H4 (cell line): ENCODE data around the gene COX10. TPM values are rescaled to one million over a fixed set of nuclear protein-coding genes. Genes with fewer than 3 reads are reported as not detected.
"Not testable (repeated sequence)": the region's sequence is repeated elsewhere in the genome, so short reads cannot be mapped to it uniquely, and the experiment has no call there.

Source experiments
- DNase-seq: peaks from one replicate; pipeline ENCODE4 v3.0.0-alpha.2; 2015; ENCODE audit warnings: low spot score
- total RNA-seq: library from RNA; depleted of rRNA; stranded (reverse); fragments of >200 nt; shearing (Covaris generic); gene quantifications from 2 replicates; pipeline ENCODE4 v1.2.3, GENCODE V29; 2014

COX10 gene
- total RNA-seq, 1 experiment from 2014 or later: 25.0 TPM

DNA sequence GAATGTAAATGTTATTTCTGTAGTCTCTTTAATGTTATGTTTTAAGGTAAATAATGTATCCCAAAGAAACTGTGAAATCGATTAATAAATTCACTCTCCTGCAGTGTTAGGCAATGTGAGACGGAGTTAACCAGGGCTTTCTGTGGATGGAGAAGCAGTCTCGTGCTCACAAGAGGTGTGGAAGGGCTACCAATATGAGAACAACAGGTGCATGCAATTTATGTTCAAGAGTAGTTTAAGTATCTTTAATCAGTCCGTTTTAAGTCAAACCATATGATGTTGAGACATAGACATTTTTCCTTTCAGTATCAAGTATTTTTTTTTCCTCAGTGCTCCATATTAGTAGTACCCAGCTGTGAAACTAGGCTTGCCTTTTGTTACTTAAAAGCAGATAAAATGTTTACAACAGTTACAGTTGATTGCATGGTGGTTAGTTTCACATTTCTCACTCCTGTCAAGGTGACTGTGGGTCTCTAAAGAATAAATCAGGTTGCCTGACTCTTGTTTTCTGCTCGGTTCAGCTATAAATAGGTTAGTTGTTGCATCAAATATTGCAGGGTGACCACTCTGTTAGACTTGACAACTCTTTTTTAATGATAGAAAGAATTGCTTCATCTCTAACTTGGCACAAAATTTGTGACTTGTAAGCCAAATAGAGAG lies 54.4 kb downstream of the COX10 start:
- no peak for DNase-seq

GRCh38 chr17:14124854-14125253 lies 55.5 kb downstream of the COX10 start:
- no peak for DNase-seq

GRCh38 chr17:14125518-14126137 lies 56.3 kb downstream of the COX10 start:
- no peak for DNase-seq

GRCh38 chr17:14133104-14133503 lies 63.8 kb downstream of the COX10 start:
- DNase-seq: no peak

DNA sequence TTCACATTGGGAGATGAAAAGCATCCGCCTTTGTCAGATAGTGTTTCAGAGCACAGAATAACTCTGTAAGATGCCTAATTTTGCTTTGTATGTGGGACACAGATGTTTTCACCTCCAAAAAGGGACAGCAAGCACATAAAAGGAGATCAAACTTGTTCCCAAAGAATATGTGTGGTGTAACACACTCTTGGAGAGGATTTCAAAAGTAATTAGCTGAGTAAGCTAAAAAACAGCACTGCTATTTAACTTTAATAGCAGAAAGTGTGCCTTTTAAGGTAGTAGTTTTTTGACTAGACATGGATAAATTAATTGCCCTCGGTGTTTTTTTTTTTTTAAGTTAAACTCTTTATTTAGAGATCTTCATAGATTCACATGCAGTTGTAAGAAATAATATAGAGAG lies 65.2 kb downstream of the COX10 start:
- DNase-seq: no peak

DNA sequence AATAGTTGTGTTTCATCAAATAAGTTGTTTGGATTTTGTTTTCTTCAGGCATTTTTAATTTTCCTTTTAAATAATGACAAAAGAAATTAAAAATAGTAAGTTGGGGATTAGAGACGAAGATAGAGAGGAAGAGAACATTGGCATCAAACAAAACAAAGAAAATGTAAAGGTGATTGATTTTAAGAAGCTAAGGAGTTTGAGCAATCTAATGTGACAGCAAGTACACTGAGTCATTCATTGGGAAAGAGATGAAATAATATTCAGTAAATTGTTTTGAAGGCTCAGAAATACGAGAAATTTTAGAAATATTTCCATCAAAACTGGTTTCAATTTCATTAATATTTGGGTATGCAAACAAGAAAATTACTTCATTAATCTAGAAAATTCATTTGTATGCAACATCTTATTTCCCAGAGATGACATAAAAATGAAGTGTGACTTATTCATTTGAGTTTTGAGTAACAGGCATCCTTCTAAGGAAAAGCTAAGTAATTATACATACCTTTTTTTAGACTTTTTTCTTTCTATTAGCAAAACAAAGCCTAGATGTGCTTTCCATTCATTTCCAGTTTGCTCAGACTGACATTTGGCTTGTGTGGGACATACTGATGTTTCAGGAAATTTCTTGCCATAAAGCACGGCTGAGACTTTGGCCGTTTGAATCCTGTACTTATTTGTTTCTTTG lies 66.7 kb downstream of the COX10 start:
- DNase-seq: no peak

GRCh38 chr17:14138649-14139048 lies 69.3 kb downstream of the COX10 start:
- no peak for DNase-seq

GRCh38 chr17:14143688-14144087 lies 74.4 kb downstream of the COX10 start:
- DNase-seq: no peak

DNA sequence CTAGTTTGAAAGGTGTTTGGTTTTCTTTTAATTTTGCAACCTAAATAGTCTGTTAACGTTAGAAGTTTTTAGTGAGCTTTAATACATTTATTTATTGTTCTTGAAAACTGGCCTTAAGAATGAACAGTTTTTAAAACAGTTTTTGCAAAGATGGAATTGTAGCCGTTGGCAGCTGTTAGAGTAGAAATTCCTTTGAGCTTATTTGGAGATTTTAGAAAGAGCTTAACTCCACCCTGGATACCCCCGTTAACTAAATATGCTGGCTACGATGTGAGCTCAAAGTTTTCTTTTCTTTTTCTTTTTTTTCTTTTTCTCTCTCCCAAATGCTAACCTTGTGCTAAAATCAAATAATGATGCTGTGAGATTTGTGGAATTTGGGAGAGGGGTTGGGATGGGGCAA lies 75.2 kb downstream of the COX10 start:
- no peak for DNase-seq

DNA sequence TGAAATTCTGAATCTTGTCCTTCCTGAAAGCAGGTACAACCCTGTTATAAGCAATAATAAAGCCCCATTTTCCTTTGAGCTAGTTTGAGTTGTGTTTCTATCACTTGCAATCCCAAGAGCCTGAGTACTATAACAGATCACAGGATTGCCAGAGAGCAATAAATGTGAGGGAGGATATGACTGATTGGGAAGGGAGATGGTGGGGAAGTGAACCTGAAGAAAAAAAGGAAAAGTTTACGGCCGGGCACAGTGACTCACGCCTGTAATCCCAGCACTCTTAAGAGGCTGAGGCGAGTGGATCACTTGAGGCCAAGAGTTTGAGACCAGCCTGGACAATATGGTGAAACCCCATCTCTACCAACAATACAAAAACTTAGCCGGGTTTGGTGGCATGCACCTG lies 80.4 kb downstream of the COX10 start:
- DNase-seq: no peak

DNA sequence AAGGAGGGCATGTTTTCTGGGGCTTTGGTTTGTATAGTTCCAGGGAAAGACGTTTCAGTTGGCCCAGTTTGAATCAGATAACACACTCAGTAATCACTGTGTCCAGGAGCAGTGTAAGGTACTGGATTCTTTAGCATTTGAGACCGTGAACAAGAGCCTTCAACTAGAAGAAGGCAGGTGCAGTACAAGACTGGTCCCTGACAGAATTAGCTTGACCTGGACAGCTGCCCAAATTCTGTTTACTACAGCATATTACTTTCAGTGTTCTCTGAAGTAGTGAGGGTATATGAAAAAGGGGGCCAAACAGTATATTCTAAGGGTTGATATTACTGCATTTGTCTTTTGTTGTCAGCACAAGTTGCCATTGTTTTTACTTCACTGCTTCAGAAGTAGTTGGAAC lies 81.3 kb downstream of the COX10 start:
- no peak for DNase-seq

DNA sequence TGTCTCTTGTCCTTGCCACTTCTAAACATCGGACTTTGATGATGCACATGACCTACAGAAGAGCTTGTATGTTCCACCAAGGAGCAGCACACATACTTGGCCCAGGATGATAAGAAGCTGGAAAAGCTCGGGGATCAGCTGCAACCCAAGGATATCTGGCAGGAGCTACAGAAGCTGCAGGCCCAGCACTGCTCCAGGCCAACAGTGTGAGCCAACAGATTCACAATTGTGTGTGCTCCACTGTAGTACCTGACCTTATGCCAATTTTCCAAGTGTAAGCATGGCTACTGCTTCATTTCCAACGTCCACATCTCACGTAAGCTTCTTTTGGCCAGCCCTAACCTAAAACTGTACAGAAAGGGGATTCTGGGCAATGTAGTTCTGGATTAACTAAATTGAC lies 83.4 kb downstream of the COX10 start:
- DNase-seq: no peak

- DNase-seq: no peak
Measured at GRCh38 chr17:14153374-14153773, 84.1 kb downstream of the COX10 start.

- peak; percentile 85 for DNase-seq
Measured at GRCh38 chr17:14156689-14157088, 87.4 kb downstream of the COX10 start.

GRCh38 chr17:14157822-14158221 lies 88.5 kb downstream of the COX10 start:
- no peak for DNase-seq

GRCh38 chr17:14158707-14159106 lies 89.4 kb downstream of the COX10 start:
- no peak for DNase-seq

DNA sequence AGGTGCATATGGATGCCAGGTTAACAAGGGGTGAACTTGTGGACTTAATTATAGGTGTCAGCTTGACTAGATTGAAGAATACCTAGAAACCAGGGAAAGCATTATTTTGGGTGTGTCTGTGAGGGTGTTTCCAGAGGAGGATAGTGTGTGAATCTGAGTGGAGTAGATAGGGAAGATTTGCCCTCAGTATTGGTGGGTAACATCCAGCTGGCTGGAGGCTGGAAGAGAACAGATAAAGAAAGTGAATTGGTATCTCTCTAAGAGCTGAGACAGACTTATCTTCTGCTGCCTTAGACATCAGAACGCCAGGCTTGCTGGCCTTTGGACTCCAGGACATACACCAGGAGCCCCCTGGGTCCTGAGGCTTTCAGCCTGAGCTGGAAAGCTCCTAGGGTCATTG lies 92.1 kb downstream of the COX10 start:
- DNase-seq: no peak

GRCh38 chr17:14165616-14166015 lies 96.3 kb downstream of the COX10 start:
- no peak for DNase-seq

DNA sequence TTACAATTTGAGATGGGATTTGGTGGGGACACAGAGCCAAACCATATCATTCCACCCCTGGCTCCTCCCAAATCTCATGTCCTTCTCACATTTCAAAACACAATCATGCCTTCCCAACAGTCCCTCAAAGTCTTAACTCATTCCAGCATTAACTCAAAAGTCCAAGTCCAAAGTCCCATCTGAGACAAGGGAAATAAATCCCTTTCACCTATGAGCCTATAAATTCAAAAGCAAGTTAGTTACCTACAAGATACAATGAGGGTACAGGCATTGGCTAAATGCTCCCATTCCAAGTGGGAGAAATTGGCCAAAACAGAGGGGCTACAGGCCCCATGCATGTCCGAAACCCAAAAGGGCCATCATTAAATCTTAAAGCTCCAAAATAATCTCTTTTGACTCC lies 98.5 kb downstream of the COX10 start:
- DNase-seq: not testable (repeated sequence)

GRCh38 chr17:14168582-14168981 lies 99.3 kb downstream of the COX10 start:
- DNase-seq: no peak

GRCh38 chr17:14169287-14169686 lies 100.0 kb downstream of the COX10 start:
- DNase-seq: no peak

DNA sequence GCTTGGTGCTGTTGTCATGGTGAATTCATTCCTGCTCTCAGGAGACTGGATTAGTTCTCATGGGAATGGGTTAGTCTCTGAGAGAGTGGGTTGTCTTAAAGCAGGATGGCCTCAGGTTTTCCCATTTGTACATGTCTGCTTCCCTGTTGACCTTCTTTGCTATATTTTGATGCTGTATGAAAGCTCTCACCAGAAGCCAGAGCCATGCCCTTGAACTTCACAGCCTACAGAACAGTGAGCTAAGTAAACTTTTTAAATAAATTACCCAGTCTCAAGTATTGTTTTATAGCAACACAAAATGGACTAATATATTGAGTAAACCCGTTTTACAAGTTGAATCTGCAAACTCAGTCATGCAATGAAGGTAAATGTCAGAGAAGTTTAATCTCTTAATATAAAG lies 100.6 kb downstream of the COX10 start:
- no peak for DNase-seq

- DNase-seq: peak; percentile 15
Measured at GRCh38 chr17:14176989-14177388, 107.7 kb downstream of the COX10 start.
